GM19463 (cell line): ENCODE data around the gene APLP1.
"Not testable (repeated sequence)": the region's sequence is repeated elsewhere in the genome, so short reads cannot be mapped to it uniquely, and the experiment has no call there.

Source experiments
- ATAC-seq: cut with Tn5 transposase; IDR thresholded peaks from one replicate; pipeline ENCODE4 v1.9.1; 2021; ENCODE audit warnings: mild to moderate bottlenecking, moderate library complexity; ENCODE audit not compliant: unreplicated experiment

APLP1 gene

GRCh38 chr19:35868172-35868822, at the start of gene APLP1:
APLP1 (plus strand) TSS chr19:35868574; CDS start chr19:35868637, 63 bp downstream.
- no peak for ATAC-seq

- no peak for ATAC-seq
Measured at GRCh38 chr19:35822579-35822978, 45.8 kb upstream of the APLP1 start.

- no peak for ATAC-seq
Measured at GRCh38 chr19:35824150-35824549, 44.2 kb upstream of the APLP1 start.

GRCh38 chr19:35828692-35829301, 39.6 kb upstream of the APLP1 start:
- ATAC-seq: no peak

DNA sequence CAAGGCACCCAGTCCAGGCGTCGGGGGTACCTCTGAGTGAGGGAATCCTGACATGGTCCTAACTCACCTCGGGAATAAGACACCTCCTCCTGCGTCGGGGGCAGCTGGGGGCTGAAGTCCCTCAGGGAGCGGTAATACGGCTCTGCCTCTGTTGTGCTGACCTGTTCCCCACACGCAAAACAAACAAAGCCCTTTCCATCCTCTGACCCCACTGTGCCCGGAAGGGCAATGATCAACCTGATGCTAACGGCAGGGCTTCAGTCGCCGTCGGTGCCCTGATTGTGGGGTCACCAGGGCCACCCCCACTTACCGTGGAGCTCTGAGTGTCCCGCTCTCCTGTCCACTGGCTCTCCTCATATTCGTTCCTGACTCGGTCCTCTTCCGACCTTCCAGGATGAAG, 37.4 kb upstream of the APLP1 start:
- no peak for ATAC-seq

- ATAC-seq: no peak
Measured at GRCh38 chr19:35832054-35832453, 36.3 kb upstream of the APLP1 start.

GRCh38 chr19:35833972-35834371, 34.4 kb upstream of the APLP1 start:
- ATAC-seq: no peak

GRCh38 chr19:35836096-35836495, 32.3 kb upstream of the APLP1 start:
- not testable (repeated sequence) for ATAC-seq

GRCh38 chr19:35841961-35842595, 26.3 kb upstream of the APLP1 start:
- no peak for ATAC-seq

DNA sequence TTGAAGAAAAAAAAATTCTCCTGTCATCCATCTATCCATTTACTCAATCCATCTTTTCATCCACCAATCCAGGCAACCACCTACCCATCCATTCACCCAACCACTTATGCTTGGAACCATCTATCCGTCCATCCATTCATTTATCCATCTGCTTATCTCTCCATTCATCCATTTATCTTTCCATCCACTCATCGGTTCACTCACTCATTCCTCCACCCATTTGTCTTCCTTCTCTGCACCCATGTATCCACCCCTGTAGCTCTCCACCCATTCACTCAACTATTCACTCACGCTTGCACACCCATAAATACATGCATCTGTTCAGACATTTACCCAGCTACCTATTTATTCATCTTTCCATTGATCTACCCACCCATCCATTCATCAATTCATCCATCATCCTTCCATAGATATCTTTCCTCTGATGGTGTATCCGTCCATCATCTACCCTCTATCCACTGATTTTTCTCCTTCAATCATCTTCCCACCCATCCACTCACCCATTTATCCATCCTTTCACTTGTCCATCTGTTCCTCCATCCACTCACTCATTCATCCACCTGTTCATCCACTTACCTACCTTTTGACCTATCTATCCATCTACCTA, 25.6 kb upstream of the APLP1 start:
- no peak for ATAC-seq

- no peak for ATAC-seq
Measured at GRCh38 chr19:35843676-35844481, 24.5 kb upstream of the APLP1 start.

GRCh38 chr19:35844482-35845214, 23.7 kb upstream of the APLP1 start:
- ATAC-seq: no peak

- ATAC-seq: no peak
Measured at GRCh38 chr19:35845215-35846037, 22.9 kb upstream of the APLP1 start.

GRCh38 chr19:35846038-35846668, 22.2 kb upstream of the APLP1 start:
- no peak for ATAC-seq

DNA sequence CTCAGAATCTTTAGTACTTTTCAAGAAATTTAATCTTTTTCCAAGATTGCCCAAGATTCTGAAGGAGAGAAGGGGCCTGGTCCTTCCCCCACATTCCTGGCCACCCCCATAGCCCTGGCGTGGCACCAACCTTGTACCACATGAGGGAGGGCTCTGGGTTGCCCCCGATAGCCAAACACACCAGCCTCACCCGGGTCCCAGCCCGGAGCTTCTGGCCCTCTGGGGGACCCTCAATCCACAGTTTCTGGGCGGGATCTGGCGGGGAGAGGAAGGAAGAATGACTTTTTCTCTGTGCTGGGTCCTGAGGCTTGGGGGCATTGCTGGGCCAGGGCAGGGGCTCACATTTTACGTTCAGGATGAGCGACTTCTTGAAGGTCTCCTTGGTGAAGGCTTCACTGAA, 20.5 kb upstream of the APLP1 start:
- no peak for ATAC-seq

DNA sequence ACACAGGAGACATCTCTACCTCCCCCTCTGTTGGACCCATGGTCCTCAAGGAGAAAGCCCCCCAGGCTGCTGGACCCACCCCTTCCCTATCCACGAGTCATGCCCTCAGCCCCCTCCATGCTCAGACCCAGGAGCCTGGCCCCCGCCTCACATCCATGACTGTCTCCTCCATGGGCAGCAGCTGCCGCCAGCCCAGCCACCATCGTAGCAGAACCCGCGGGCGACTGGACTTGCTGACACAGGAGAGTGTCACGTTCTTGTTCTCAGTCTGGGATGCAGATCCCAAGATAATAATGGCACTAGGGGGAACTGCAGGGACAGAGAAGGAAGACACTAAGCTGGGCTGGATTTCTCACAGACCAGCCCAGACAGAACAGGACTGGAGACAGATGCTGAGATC, 19.9 kb upstream of the APLP1 start:
- no peak for ATAC-seq

DNA sequence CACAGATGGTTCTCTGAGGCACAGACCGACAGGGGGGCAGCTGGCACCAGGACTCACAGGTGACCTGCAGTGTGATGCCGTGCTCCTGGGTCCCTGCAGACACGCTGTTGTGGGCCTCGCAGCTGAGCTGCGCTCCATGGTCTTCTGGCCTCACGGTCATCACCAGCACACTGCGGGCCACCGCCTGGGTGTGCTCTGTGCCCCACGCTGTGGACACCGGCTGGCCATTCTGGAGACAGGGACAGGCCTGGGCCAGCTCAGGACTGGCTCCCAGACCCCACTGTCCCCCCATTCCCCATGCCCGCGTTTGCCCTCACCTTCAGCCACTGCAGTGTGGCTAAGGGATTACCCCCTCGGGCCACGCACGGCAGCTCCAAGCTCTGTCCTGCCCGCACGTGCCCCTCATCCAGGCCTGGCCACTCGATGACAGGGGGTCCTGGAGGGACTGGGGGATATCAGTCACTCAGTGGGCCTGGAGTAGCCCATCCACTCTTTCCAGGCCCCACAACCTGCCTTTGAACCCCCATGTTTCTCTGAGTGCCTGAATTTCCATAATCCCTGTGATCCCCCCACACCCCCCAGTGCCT, 19.4 kb upstream of the APLP1 start:
- ATAC-seq: no peak

- no peak for ATAC-seq
Measured at GRCh38 chr19:35851213-35852028, 17.0 kb upstream of the APLP1 start.
